GM19025 (cell line): ENCODE data around the gene ZNF414.
"Not testable (repeated sequence)": the region's sequence is repeated elsewhere in the genome, so short reads cannot be mapped to it uniquely, and the experiment has no call there.

Experiments
- ATAC-seq: cut with Tn5 transposase; IDR thresholded peaks from one replicate; pipeline ENCODE4 v1.9.1; 2021; ENCODE audit warnings: mild to moderate bottlenecking, low read depth, moderate library complexity; ENCODE audit not compliant: unreplicated experiment

Gene ZNF414

DNA sequence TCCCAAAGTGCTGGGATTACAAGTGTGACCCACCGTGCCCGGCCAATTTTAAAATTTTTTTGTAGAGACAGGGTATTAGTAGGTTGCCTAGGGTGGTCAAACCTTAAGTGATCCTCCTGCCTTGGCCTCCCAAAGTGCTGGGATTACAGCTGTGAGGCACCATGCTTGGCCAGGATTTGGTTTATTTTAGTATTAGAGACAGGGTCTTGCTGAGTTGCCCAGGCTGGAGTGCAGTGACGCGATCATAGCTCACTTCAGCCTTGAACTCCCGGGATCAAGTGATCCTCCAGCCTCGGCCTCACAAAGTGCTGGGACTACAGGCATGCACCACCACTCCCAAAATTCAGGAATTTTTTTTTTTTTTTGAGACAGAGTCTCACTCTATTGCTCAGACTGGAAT, 5.4 kb upstream of the ZNF414 start:
- ATAC-seq, result no peak

- ATAC-seq, result no peak
Observed at GRCh38 chr19:8518536-8518935, 4.6 kb upstream of the ZNF414 start.

DNA sequence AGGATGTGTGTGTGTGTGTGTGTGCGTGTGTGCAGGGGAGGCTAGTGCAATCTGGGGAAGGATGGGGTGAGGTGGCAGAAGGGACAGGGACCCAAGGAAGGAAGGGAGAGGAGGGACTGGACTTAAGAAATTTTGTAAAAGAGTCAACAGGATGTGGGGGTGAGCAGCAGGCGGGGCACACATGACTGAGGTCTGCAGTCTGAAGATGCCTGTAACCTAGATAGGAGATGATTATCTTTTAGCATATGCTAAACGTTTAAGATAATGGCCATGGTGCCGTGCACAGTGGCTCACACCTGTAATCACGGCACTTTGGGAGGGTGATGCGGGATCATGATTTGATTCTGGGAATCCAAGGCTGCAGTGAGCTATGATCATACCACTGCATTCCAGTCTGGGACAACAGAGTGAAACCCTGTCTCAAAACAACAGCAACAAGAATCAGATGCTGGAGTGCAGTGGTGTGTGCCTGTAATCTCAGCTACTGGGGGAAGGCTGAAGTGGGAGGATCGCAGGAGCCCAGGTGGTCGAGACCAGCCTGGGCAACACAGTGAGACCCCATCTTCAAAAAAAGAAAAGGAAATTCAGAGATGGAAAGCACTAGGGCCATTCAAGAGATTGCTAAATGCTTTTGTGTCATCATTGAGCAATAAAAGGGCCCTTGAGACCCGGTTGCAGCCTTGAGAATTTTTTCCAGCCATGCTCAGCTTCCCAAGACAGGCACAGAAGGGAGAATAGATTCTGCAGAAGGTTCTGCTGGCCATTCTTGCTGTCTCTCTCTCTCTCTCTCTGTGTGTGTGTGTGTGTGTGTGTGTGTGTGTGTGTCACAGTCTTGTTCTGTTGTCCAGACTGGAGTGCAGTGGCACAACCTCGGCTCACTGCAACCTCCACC, 3.8 kb upstream of the ZNF414 start:
- no peak for ATAC-seq

DNA sequence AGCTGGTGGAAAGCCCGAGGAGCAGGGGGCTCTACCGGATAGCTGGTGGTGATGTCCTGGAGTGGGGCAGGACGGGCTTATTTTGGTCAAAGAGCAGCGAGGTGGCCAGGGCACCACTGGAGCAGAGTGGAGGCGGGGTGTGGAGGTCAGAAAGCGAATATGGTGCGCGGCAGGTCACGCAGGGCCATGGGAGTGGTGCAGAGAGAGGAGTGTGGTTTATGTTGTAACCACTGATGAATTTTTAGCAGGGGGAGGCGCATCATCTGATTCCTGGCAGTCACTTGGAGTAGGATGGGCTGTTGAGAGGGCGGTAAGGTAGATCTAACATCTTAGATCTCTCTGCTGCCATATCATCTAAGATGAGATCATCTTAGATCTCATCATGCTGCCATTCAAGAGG, 1.4 kb upstream of the ZNF414 start:
- ATAC-seq, result no peak

GRCh38 chr19:8514505-8515009, 590 bp upstream of the ZNF414 start:
- ATAC-seq, result not testable (repeated sequence)

DNA sequence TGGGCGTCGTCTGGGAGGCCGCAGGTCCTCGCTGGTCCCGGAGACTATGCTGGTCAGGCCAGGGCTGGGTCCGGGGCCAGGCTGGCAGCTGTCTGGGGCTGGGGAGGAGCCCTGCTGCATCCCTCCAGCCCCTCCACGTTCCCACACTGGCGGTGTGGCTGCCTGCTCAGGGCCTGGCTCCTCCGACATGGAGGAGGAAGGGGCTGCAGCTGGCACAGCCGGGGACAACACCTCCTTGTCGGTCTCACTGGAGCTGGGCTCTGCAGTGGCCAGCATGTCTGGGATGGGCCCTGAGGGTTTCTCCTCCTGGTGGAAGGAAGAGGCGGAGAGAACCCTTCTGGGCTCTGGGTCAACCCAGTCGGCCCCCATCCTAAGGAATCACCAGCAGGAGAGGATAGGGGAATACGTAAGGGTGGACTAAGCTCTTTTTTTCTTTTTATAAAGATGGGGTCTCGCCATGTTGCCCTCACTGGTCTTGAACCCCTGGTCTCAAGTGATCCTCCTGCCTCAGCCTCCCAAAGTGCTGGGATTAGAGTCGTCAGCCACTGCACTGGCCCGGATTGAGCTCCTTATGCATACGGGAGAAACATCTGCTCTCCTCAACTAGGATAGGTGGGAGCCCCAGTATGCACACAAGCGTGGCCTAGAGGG, 806 bp downstream of the ZNF414 start:
- ATAC-seq, result no peak

DNA sequence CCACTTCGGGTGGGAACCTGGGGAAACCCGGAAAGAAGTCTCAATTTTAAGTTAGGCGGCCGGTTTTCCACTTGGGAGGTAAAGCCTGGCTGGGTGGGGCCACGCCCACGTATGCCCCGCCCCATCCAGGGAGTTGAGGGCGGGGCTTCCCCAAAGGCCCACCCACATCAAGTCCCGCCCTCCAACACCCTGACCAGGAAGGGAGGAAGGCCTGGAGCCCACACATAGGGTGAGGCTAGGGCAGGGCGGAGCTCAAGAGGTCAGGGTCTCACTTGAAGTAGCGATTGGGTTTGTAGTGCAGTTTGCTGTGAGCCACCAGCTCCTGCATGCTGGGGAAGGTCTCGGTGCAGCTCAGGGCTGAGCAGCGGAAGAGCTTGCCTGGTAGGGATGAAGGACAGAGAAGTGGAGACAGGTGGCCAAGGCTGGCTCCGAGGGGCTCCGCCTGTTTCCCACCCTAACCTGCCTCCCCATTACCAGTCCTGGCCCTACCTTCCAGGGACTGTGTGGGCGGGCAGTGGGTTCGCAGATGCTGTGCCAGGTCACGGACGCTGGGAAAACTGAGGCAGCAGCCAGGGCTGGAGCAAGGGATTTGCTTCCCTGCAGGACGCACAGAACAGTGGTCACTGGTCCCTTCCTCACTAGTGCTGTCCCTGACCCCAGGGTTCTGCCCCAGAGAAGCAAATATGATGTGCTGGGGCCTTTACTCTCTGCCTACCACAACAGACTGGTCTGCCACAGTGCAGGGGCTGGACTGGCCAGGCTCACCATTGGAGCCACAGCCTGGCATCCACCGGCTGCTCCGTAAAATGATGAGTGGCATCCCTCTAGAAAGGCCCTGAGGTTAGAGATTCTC, 1.6 kb downstream of the ZNF414 start:
- ATAC-seq, result no peak

- ATAC-seq, result no peak
Observed at GRCh38 chr19:8511573-8512101, 2.3 kb downstream of the ZNF414 start.

DNA sequence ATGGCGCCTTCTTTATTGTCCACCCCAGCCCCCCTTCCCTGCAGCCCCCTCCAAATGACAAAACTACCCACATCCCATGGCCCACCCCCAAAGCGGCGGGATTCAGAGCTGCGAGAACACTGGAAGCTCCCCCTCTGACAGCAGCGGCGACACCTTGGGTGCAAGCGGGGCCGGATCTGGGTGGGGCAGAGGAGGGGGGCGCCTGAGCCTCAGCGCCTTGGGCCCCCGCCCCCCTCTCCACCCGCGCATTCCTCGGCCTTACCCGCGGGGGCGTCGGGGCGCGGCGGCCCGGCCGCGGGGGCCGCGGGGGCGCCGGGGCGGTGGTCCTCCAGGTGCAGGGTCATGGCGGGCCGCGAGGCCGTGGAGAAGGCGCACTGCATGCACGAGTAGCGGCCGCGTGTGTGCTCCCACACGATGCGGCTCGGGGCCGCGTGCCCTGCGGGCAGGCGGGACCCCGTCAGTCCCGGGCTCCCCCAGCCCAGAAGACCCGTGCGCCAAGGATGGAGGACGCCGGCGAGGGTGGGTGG, 3.3 kb downstream of the ZNF414 start:
- ATAC-seq, result no peak

GRCh38 chr19:8506402-8506957, 7.5 kb downstream of the ZNF414 start:
- ATAC-seq, result no peak

DNA sequence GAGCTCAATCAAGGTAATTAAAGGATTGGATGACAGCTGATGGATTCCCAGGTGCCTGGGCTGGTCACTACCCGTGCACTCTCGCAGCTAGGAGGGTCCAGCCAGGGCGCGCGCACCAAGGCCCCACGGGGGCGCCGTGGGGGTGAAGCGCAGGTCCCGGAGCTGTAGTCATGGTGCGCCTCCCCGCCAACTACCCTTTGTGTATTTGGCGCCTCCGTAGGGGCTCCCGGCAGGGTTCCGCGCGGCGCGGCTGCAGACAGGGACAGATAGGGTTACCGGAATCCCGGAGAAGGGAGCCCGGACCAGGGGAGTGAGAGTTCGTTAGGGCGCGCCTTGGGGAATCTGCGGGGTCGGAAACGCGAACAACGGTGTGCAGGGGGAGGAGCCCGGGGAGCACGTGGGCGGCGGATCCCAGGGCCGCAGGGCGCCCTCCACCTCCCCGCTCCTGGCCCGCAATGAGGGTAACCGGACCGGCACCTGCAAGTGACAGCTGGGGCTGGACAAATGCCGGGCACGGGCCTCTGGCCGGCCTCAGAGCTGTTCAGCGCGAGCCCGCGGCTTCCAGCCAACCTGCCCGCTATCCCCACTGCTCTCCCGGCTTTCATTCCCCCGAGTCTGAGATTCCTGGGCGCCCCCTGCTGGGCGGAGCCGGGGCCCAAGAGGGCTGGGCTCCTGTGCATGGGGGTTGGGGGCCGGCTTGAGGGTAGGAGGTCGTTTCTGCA, 8.1 kb downstream of the ZNF414 start:
- ATAC-seq, result peak; percentile 46

DNA sequence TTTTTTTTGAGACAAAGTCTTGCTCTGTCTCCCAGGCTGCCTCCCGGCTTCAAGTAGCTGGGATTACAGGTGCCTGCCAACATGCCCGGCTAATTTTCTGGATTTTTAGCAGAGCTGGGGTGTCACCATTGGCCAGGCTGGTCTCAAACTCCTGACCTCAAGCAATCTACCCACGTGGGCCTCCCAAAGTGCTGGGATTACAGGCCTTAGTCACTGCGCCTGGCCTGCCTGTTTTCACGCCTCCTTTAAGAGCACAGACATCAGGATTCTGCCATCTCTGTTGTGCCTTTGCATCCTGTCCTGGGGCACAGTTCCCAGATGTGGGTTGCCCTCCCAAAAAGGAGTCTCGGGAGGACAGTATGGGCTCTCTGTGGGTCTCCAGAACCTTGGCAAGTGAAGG, 9.0 kb downstream of the ZNF414 start:
- ATAC-seq, result no peak

- no peak for ATAC-seq
Observed at GRCh38 chr19:8504171-8504570, 9.8 kb downstream of the ZNF414 start.

DNA sequence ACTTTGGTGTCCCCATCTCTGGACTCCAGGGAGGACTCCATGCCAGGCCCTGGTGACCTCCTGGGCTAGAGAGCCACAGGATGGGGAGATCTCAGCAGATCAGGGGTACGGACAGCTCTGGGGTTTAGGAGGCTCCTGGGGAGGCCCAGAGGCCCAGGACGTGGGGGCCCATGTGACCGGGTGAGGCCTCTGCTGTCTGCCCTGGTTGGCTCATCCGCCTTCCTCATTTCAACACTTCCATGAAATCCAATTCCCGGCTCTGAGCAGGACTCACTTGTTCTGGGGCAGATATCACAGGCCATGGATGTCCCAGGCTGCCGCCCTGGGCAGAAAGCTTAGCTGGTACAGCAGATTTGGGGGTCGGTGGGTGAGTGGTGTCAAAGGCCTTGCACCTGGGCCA, 10.5 kb downstream of the ZNF414 start:
- no peak for ATAC-seq

GRCh38 chr19:8501981-8502380, 12.0 kb downstream of the ZNF414 start:
- no peak for ATAC-seq

GRCh38 chr19:8501516-8501915, 12.5 kb downstream of the ZNF414 start:
- no peak for ATAC-seq

- no peak for ATAC-seq
Observed at GRCh38 chr19:8500158-8500557, 13.8 kb downstream of the ZNF414 start.

DNA sequence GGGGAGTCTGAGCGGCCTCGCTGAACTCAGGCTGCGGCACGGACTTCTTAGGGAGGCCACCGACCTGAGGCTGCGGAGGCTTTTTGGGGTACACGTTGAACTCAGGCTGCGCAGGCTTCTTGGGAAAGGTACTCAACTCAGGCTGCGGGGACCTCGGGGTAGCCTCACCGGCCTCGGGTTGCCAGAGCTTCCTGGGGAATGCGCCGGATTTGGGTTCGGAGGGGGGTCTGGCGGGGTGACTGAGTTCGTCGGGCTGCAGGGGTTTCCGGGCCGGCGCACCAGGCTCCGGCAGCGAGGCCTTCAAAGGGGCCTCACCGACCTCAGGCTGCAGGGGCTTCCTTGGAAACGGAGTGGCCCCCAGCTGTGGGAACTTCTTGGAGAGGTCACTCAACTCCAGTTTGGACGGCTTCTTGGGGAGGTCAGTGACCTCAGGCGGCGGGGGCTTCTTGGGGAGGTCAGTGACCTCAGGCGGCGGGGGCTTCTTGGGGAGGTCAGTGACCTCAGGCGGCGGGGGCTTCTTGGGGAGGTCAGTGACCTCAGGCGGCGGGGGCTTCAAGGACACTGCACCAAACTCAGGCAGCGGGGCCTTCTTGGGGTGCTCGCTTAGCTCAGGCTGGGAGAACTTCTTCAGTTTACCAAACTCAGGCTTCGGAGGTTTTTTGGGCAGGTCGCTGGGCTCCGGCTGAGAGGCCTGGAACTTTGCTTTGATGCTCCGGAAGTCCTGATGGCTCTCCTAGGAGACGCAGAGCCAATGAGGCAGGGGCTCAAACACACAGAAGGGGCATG, 14.7 kb downstream of the ZNF414 start:
- ATAC-seq, result no peak

GRCh38 chr19:8498295-8498694, 15.7 kb downstream of the ZNF414 start:
- no peak for ATAC-seq
